Stimulated activated CD4-positive, alpha-beta T cell treated with anti-CD3 and anti-CD28 coated beads, Interleukin-12 subunit alpha, Interleukin-12 subunit beta, amount 100 ng/mL, for 24 hours (primary cell): ENCODE results near the gene SLC35G4.
A peak's percentile ranks its signal among the peaks of the same experiment; 100 is the strongest.
"Not testable (repeated sequence)": the region's sequence is repeated elsewhere in the genome, so short reads cannot be mapped to it uniquely, and the experiment has no call there.

Source experiments
- DNase-seq, 2 experiments: peaks; one replicate each; pipeline ENCODE4 v3.0.0-alpha.2; 2020; ENCODE audit warnings: low read depth in 2 of 2

SLC35G4 gene

GRCh38 chr18:11613611-11614010 lies 4.2 kb downstream of the SLC35G4 start:
- not testable (repeated sequence) for DNase-seq

- not testable (repeated sequence) for DNase-seq
Measured at GRCh38 chr18:11614042-11614441, 4.6 kb downstream of the SLC35G4 start.

GRCh38 chr18:11614981-11615380 lies 5.6 kb downstream of the SLC35G4 start:
- DNase-seq: not testable (repeated sequence)

GRCh38 chr18:11647310-11647709 lies 37.9 kb downstream of the SLC35G4 start:
- not testable (repeated sequence) for DNase-seq

- DNase-seq: not testable (repeated sequence)
Measured at GRCh38 chr18:11647804-11648203, 38.4 kb downstream of the SLC35G4 start.

GRCh38 chr18:11649839-11650238 lies 40.4 kb downstream of the SLC35G4 start:
- no peak for DNase-seq

- DNase-seq: no peak
Measured at GRCh38 chr18:11651899-11652298, 42.5 kb downstream of the SLC35G4 start.

GRCh38 chr18:11653521-11653920 lies 44.1 kb downstream of the SLC35G4 start:
- DNase-seq: no peak

GRCh38 chr18:11654736-11655605 lies 45.6 kb downstream of the SLC35G4 start:
- peak; percentile 9 to 58 for DNase-seq

GRCh38 chr18:11655606-11655932 lies 46.2 kb downstream of the SLC35G4 start:
- no peak for DNase-seq

- DNase-seq: no peak
Measured at GRCh38 chr18:11657152-11657551, 47.8 kb downstream of the SLC35G4 start.

GRCh38 chr18:11657554-11657953 lies 48.2 kb downstream of the SLC35G4 start:
- no peak for DNase-seq

GRCh38 chr18:11658019-11658418 lies 48.6 kb downstream of the SLC35G4 start:
- no peak for DNase-seq

GRCh38 chr18:11658989-11659388 lies 49.6 kb downstream of the SLC35G4 start:
- DNase-seq: no peak
